RWPE2 (cell line): ENCODE data around the gene FOXL2NB.

ENCODE experiments used
- ATAC-seq: fragments of 200-7000 bp; cut with Tn5 transposase; 3 replicates; pipeline ENCODE4 v1.9.1; 2021; ENCODE audit warnings: low read depth
- DNase-seq: peaks from one replicate; pipeline ENCODE4 v3.0.0-alpha.2; 2020; ENCODE audit warnings: low spot score
- H3K27ac ChIP-seq: fragments of 450-650 bp; 2 replicates; pipeline ENCODE4 v1.5.1; 2017; ENCODE audit warnings: mild to moderate bottlenecking; ENCODE audit not compliant: poor library complexity, severe bottlenecking
- H3K27me3 ChIP-seq: fragments of 250-450 bp; sonication (Bioruptor Pico); 2 replicates; pipeline ENCODE4 v1.5.1; 2021; ENCODE audit warnings: mild to moderate bottlenecking, moderate library complexity; ENCODE audit not compliant: insufficient read depth, poor library complexity, severe bottlenecking
- H3K36me3 ChIP-seq: fragments of 250-450 bp; sonication (Bioruptor Pico); 2 replicates; pipeline ENCODE4 v1.5.1; 2020; ENCODE audit warnings: low read depth, mild to moderate bottlenecking, moderate library complexity
- H3K4me1 ChIP-seq: fragments of 250-450 bp; sonication (Bioruptor Pico); 2 replicates; pipeline ENCODE4 v1.5.1; 2021; ENCODE audit warnings: mild to moderate bottlenecking, moderate library complexity; ENCODE audit not compliant: insufficient read depth, poor library complexity, severe bottlenecking
- H3K4me3 ChIP-seq: fragments of 250-450 bp; sonication (Bioruptor Pico); 2 replicates; pipeline ENCODE4 v1.5.1; 2021; ENCODE audit warnings: mild to moderate bottlenecking, moderate library complexity; ENCODE audit not compliant: severe bottlenecking
- H3K9me3 ChIP-seq: fragments of 250-450 bp; sonication (Bioruptor Pico); 2 replicates; pipeline ENCODE4 v1.5.1; 2021; ENCODE audit warnings: mild to moderate bottlenecking, moderate library complexity; ENCODE audit not compliant: severe bottlenecking
- TF ChIP-seq, protein P1 (sequence below): fragments of 450-650 bp; IDR thresholded peaks from one replicate; pipeline ENCODE4 v1.5.1; 2017; ENCODE audit warnings: mild to moderate bottlenecking, moderate library complexity; ENCODE audit not compliant: poor library complexity, severe bottlenecking

The FOXL2NB gene

DNA sequence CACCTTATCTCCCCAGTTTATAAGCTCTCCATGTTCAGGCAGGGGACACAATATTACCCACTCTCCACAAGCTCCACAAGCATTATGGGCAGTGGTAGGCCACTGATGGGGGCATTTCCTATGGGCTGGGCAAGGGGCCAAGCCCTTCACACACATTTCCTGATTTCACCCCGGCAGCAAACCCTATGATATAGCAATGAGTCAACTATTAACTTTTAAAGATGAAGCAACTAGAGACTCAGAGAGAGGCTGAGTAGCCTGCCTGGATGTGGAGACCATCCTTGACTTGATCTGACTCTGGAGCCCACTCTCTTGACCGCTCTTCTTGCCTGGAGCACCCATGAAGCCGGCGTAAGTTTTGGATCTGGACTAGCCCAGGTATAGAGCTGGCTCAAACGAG lies 27.4 kb downstream of the FOXL2NB start:
- no peaks in the 10 kb centered on the region for H3K36me3 ChIP-seq
- H3K4me1 ChIP-seq, result no peaks in the 10 kb centered on the region
- H3K9me3 ChIP-seq, result no peaks in the 10 kb centered on the region
- no peak overlapping the region for H3K27ac ChIP-seq
- H3K4me3 ChIP-seq, result no peak overlapping the region
- H3K27me3 ChIP-seq, result no peaks in the 10 kb centered on the region
- DNase-seq (no peak), ATAC-seq (peak; percentile 77)
- TF ChIP-seq, protein P1, sequence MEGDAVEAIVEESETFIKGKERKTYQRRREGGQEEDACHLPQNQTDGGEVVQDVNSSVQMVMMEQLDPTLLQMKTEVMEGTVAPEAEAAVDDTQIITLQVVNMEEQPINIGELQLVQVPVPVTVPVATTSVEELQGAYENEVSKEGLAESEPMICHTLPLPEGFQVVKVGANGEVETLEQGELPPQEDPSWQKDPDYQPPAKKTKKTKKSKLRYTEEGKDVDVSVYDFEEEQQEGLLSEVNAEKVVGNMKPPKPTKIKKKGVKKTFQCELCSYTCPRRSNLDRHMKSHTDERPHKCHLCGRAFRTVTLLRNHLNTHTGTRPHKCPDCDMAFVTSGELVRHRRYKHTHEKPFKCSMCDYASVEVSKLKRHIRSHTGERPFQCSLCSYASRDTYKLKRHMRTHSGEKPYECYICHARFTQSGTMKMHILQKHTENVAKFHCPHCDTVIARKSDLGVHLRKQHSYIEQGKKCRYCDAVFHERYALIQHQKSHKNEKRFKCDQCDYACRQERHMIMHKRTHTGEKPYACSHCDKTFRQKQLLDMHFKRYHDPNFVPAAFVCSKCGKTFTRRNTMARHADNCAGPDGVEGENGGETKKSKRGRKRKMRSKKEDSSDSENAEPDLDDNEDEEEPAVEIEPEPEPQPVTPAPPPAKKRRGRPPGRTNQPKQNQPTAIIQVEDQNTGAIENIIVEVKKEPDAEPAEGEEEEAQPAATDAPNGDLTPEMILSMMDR, result no peak

DNA sequence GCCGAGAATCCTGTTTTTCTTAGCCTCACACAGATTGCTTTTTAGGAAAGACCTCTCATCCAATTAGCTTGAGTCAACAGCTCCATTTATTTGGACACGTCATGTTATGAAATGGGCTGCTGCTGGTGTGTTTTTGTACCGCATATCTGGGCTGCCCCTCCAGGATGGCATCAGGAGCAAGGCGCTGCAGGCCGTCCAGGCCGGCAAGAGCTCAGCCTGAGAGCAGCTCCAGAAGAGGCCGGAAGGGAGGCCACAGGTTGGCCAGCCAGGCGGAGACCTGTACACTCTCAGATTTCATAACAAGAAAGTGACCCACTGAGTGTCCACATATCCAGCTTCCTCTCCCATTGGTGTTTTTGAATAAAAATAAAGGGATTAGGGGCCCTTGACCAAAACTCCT lies 28.3 kb downstream of the FOXL2NB start:
- Histone ChIP-seq H3K4me3 (no peak overlapping the region), H3K27me3 (no peaks in the 10 kb centered on the region), H3K4me1 (no peaks in the 10 kb centered on the region), H3K36me3 (no peaks in the 10 kb centered on the region), H3K9me3 (no peaks in the 10 kb centered on the region), H3K27ac (no peak overlapping the region)
- TF ChIP-seq, protein P1, result no peak
- DNase-seq (no peak), ATAC-seq (no peak)

DNA sequence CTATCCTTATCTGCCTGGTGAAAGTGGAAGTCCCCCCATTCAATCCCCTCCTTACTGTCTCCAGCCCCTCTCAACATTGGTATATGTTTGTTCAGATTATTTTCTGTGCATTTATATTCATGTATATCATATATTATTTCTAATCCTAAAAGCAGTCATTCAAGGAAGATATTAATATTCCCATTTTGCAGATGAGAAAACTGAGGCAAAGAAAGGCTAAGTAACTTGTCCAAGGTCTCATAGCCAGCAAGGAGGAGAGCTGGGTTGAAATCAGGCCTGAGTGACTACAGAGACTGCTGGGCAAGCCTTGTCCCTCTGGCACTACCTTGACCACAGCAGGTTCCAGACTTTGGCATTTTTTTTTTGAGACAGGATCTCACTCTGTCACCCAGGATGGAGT lies 29.0 kb downstream of the FOXL2NB start:
- TF ChIP-seq, protein P1, result no peak

DNA sequence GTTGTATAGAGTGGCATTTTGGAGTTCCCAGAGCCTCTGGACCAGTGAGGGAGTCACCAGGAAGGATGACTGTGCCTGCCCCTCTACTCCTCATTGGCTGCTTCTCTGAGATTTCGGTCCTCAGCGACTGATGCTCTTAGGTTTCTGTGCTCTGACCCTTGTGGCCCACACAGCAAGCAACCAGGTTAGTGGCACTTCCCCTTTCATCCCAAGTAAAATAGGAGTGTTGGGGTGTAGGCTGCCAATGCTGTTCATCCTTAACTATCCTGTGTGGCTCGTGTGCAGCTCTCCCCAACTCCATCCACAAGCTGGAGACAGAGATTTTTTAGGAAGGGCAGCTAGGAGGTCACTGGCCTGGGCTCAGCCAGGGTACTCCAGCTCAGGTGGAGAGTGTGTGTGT lies 37.8 kb downstream of the FOXL2NB start:
- peak; percentile 27; the same call in 1 of the 3 replicates for ATAC-seq
- Histone ChIP-seq H3K27ac (no peak overlapping the region), H3K36me3 (no peaks in the 10 kb centered on the region), H3K4me3 (no peak overlapping the region), H3K9me3 (no peaks in the 10 kb centered on the region), H3K4me1 (no peaks in the 10 kb centered on the region), H3K27me3 (no peaks in the 10 kb centered on the region)
- TF ChIP-seq, protein P1, result no peak
- no peak for DNase-seq

More for the DNA sequence above, 29.0 kb downstream of the FOXL2NB start:
- Histone ChIP-seq H3K4me1 (no peaks in the 10 kb centered on the region), H3K27me3 (no peaks in the 10 kb centered on the region), H3K27ac (no peak overlapping the region), H3K36me3 (no peaks in the 10 kb centered on the region), H3K9me3 (no peaks in the 10 kb centered on the region), H3K4me3 (no peak overlapping the region)
- DNase-seq, result no peak
- no peak for ATAC-seq

DNA sequence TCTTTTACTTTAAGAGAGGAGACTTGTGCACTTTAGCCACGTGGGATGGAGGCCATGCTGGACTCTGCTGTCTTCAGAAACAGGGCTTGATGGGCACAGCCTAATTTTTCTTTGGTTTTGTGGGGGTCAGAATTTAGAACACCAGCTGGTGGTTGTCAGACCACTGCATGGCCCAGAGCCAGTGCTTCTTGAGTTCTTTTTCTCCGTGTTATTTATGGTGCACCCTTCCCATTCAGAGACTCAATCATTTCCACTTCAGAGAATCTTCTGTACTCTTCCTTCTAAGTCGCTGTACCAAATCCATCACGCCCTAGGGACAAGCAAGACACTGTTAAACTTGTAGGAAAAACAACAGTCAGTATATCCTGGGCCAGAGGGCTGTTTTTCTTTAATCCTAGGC lies 38.9 kb downstream of the FOXL2NB start:
- Histone ChIP-seq H3K27me3 (no peaks in the 10 kb centered on the region), H3K36me3 (no peaks in the 10 kb centered on the region), H3K27ac (no peak overlapping the region), H3K9me3 (no peaks in the 10 kb centered on the region), H3K4me3 (no peak overlapping the region), H3K4me1 (no peaks in the 10 kb centered on the region)
- no peak for DNase-seq
- TF ChIP-seq, protein P1, result no peak
- no peak for ATAC-seq
